Lower leg skin (tissue), 3 donors: Measurements from ENCODE around the gene MYL6B.

Experiments used
- POLR2A ChIP-seq, 2 donors: fragments of 450-650 bp; IDR thresholded peaks; one replicate each; pipeline ENCODE4 v1.6.1; 2016 to 2017; ENCODE audit warnings: antibody characterized with exemption in 2 of 2, mild to moderate bottlenecking in 1 of 2, moderate library complexity in 1 of 2
- TF ChIP-seq, protein P1 (sequence below), 3 donors: fragments of 450-650 bp; IDR thresholded peaks; one replicate each; pipeline ENCODE4 v1.5.1; 2016; ENCODE audit warnings: antibody characterized with exemption in 3 of 3, mild to moderate bottlenecking in 3 of 3, moderate library complexity in 2 of 3

DNA sequence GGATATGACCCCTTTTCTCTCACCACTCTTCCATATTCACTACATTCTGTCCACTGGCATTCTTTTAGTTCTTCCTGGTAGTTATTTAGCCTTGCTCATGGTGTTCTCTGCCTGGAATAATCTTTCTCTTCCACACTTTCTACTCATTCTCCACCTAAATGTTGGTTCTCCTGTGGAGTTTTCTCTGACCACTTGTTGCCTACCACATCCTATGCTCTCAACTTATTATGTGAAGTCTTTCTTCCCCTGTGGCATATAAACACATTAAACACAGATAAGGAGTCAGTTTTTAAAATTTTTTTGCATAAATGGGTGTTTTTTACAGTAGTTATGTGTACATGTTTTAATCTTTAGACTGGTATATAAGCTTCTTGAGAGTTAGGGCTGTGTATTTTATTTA lies 40.2 kb downstream of the MYL6B start:
- TF ChIP-seq POLR2A (IDR thresholded peaks at IDR 0.05), result no peak
- TF ChIP-seq, protein P1, sequence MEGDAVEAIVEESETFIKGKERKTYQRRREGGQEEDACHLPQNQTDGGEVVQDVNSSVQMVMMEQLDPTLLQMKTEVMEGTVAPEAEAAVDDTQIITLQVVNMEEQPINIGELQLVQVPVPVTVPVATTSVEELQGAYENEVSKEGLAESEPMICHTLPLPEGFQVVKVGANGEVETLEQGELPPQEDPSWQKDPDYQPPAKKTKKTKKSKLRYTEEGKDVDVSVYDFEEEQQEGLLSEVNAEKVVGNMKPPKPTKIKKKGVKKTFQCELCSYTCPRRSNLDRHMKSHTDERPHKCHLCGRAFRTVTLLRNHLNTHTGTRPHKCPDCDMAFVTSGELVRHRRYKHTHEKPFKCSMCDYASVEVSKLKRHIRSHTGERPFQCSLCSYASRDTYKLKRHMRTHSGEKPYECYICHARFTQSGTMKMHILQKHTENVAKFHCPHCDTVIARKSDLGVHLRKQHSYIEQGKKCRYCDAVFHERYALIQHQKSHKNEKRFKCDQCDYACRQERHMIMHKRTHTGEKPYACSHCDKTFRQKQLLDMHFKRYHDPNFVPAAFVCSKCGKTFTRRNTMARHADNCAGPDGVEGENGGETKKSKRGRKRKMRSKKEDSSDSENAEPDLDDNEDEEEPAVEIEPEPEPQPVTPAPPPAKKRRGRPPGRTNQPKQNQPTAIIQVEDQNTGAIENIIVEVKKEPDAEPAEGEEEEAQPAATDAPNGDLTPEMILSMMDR (IDR thresholded peaks at IDR 0.05), result no peak
